GM18907 (cell line): ENCODE measurements around the gene WNT3.

Experiments
- ATAC-seq: cut with Tn5 transposase; IDR thresholded peaks from one replicate; pipeline ENCODE4 v1.9.1; 2021; ENCODE audit warnings: mild to moderate bottlenecking, moderate library complexity; ENCODE audit not compliant: unreplicated experiment

Gene WNT3

DNA sequence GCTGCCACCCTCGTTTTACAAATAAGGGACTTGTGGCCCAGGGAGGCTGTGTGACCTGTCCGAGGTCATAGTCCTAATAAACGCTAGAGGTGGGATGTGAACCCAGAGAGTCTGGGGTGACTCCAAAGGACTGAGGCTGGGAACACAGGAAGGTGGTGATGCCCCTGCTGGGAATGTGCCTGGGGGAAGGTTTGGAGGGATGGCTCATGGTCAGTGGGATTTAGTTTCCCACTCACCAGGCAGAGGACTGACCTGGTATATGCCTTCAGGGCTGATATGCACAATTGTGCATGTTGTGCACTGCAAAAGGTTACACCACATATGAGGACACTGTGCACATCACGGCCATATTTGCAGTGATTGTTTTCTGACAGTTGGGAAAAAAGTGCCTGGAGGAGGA is 19.0 kb upstream of the WNT3 start:
- no peak for ATAC-seq

DNA sequence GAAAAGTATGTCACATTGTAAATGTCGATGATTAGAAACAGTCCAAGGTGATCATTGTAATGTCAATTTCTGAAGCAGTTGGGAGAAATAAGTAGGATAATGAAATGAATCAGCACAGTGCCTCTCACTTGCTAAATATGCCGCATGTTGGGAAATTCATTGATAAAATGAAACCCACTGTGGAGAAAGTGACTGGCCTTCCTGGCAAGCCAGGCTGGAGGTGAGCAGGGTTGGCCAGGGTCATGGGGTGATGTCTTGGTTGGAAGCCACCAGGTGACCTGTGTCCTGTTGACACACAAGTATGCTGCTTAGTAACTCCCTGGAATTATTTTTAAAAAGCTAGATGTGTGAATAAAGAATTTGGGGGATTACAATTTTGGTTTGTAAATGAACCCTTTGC is 18.0 kb upstream of the WNT3 start:
- ATAC-seq = no peak

- ATAC-seq = no peak
Observed at GRCh38 chr17:46834846-46835245, 16.4 kb upstream of the WNT3 start.

DNA sequence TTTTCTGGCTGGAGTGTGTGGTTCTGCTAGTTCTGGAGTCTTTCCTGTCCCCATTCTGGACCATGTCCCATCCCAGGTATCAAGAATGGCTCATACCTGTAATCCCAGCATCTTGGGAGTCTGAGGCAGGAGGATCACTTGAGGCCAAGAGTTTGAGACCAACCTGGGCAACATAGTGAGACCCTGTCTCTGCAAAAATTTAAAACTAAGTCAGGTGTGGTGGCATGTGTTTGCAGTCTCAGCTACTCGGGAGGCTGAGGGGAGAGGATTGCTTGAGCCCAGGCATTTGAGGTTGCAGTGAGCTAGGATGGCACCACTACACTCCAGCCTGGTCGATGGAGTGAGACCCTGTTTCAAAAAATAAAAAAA is 15.3 kb upstream of the WNT3 start:
- no peak for ATAC-seq

GRCh38 chr17:46832945-46833839 is 14.7 kb upstream of the WNT3 start:
- no peak for ATAC-seq

DNA sequence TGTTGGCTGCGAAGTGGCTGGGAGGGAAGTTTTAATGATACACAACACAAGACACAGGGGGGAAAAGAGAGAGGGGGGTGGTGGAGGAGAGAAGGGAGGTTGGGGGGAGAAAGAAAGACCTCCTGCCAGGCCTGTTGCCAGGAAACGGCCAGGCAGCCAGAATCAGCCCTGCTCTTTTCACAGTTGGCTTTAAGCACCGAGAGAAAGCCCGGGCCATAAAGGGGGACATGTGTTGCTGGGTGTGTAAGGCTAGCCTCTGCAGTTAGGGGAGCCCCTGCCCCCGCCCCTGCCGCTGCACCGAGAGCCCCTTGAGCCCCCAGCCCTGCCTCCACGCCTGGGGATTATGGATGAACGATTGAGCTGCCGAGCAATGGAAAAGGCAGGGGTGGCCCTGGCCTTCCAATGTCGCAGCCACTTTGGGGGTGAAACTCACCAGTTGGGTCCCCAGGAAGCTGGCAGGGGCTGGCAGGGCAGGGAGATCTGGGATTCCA is 13.9 kb upstream of the WNT3 start:
- ATAC-seq = no peak

DNA sequence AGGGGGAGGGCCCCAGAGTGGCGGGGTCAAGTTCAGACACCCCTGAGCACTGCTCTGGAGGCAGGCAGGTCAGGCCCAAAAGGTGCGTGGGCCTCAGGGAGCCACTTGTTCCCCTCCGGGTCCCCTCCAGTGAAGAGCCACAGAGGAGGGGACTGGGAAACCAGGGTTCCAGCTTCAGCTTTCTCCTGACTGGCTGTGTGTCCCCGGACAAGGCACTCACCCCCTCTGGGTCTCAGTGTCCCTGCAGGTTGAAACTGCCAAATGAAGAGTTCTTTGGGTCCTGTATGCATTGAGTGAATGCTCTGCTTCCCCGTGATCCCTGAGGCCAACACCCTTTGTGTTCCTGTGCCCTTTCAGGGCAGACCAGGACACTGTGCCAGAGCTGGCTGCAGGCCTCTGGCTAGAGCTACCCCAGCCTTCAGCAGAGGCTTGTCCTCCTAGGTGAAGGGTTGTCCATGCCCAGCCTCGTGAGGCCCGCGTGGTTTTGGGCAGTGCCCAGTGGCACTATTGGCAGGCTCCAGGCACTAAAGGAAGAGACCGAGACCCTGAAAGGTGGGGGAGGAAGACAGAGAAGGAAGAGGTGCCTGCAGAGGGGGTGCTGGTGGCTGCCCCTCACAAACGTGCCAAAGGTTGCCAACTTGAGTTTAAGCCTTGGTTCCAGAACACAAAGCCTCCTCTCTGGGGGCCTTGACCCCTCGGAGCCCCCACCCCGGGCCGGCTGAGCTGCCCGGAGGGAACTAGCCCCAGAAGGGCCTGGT is 13.3 kb upstream of the WNT3 start:
- ATAC-seq = no peak

DNA sequence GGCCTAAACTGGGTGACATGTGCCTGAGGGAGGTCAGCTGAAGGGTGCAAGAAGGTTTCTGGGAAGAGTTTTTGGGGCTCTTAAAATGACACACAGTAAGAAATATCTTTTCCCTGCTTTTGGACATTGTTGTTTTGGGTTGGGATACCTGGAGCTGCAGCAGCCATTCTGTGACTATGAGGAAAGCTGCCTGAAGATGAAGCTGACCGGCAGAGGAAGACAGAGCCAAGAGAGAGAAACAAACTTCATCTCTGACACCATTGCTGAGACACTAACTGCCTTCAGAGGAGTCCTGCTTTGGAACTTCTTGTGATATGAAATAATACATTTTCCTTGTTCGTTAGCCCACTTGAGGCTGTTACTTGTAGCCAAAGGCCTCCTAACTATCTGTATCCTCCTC is 8.8 kb upstream of the WNT3 start:
- no peak for ATAC-seq

DNA sequence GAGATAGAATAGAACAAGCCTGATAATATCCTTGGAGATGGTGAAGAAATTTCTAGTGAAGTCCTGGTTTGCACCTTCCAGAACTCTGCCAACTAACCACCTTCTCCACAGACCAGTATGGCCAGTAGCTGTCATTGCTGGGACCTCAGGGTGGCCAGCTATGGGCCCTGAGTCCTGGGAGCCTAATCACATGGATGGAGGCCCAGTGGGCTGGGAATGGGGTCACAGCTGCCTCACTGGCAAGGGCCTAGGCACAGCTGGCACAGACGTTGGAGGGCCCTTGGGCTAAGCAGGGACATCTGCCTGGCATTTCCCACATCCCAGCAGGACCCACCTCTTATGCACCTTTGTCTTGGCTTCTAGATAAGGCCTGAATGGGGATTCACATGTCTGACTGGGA is 7.6 kb upstream of the WNT3 start:
- no peak for ATAC-seq

- ATAC-seq = no peak
Observed at GRCh38 chr17:46823657-46824056, 5.2 kb upstream of the WNT3 start.

GRCh38 chr17:46822388-46822921 is 4.0 kb upstream of the WNT3 start:
- ATAC-seq = no peak

GRCh38 chr17:46821482-46822387 is 3.2 kb upstream of the WNT3 start:
- ATAC-seq = no peak

DNA sequence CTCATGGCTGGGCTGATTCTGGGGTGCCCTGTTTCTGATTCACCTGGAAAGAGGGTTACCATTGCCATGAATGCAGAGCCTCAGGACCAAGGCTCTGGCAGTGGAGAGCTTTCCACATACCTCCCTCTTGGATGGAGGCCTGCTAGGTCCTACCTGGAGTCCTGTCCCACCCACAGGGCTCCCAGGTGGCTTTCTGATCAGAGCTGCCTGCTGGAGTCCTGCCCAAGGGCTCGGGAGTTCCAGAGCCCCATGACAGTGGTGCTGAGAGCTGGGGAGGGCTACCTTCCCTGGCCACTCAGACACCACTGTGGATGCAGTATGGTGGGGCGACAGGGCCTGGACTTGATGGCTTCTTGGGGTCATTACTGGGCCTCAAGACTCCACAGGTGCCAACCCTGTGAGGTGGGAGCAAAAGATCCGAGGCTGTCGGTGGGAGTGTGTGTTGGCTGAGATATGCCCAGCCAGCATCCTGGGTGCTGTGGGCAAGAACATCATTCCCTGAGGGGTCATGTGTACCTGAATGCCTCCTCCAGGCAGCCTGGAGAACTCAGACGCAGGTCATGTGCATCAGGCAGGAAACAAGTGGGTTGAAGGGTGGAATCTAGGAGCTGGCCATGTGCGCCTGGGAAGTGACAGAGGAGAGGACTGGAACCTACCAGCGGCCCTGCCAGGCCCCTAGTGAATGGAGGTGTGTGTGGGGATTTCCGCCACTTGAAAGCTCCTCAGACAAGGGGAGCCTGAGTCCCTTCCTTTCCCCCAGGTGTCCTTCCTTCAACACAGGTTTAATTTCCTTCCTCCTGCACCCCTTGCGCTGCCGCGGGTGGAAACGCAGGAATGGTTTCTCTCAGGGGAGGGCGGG is 2.3 kb upstream of the WNT3 start:
- ATAC-seq = no peak

DNA sequence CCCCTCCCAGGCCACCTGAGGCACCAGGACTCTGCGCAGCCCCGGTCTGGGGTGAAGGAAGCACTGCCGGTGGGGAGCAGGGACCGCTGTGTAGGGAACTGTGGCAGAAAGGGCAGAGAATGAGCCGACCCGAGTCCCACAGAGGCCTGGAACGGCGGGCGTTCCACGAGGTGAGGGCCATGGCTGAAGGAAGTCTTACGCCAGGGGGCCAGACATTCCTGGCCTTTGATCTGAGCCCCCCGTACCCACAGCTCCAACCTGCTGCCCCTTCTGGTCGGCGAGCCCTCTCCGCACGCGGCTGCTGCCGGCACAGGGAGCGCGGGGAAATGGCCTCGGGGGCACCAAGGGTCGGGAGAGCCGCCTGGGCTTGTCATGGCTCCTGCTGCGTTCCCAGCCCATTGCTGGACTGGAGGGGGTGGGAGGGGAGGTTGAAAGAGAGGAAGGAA is 1.4 kb upstream of the WNT3 start:
- ATAC-seq = no peak

- ATAC-seq = no peak
Observed at GRCh38 chr17:46818929-46819859, 702 bp upstream of the WNT3 start.

GRCh38 chr17:46817901-46818209 is 637 bp downstream of the WNT3 start:
- no peak for ATAC-seq

- ATAC-seq = no peak
Observed at GRCh38 chr17:46817151-46817900, 1.2 kb downstream of the WNT3 start.
